ENCODE results near the gene SPIB.

The SPIB gene

GRCh38 chr19:50392759-50393158 is 26.0 kb upstream of the SPIB start:
- no peak for DNase-seq (ENCODE audit: low read depth)

DNA sequence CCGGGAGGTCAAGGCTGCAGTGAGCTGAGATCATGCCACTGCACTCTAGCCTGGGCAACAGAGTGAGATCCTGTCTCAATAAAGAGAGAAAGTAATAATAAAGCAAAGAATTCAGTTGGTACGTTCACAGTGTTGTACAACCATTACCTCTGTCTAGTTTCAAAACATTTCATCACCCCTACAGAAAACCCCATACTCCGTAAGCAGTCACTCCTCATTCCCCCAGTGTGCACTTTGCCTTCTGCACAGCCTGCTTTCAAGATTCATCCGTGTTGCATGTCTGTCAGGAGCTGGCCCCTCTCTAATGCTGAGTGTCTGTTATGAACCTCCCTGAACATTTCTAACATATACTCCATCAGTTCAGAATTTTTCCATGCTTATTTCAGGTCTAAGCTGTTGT is 25.1 kb upstream of the SPIB start:
- no peak for DNase-seq (ENCODE audit: low read depth)

- DNase-seq (ENCODE audit: low read depth), result no peak
These were observed 24.7 kb upstream of the SPIB start for GRCh38 chr19:50394017-50394416.

- DNase-seq (ENCODE audit: low read depth), result no peak
These were observed 19.9 kb upstream of the SPIB start for GRCh38 chr19:50398675-50399367.

GRCh38 chr19:50399368-50399745 is 19.4 kb upstream of the SPIB start:
- DNase-seq (ENCODE audit: low read depth), result no peak

DNA sequence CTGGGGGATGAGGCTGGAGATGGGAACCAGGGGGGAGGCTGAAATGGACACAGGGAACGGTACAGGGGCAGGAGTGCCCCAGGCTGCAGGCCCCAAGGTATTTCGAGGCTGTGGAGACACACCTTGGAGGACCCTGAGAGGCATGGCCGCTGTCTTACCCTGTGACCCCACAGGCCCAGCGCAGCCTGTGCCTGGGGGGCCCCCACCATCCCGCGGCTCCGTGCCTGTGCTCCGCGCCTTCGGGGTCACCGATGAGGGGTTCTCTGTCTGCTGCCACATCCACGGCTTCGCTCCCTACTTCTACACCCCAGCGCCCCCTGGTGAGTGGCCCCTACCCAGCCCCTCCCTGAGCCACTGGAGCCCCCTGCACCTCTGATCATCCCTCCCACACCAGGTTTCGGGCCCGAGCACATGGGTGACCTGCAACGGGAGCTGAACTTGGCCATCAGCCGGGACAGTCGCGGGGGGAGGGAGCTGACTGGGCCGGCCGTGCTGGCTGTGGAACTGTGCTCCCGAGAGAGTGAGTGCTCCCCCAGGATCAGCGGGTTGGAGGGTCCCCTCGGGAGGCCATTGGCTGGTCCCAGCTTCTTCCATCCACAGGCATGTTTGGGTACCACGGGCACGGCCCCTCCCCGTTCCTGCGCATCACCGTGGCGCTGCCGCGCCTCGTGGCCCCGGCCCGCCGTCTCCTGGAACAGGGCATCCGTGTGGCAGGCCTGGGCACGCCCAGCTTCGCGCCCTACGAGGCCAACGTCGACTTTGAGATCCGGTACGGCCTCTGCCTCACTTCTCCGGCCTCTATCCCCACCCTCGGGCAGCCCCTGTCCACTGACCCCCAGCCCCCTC is 16.9 kb upstream of the SPIB start:
- no peak for DNase-seq (ENCODE audit: low read depth)

GRCh38 chr19:50402544-50403301 is 16.0 kb upstream of the SPIB start:
- no peak for DNase-seq (ENCODE audit: low read depth)

DNA sequence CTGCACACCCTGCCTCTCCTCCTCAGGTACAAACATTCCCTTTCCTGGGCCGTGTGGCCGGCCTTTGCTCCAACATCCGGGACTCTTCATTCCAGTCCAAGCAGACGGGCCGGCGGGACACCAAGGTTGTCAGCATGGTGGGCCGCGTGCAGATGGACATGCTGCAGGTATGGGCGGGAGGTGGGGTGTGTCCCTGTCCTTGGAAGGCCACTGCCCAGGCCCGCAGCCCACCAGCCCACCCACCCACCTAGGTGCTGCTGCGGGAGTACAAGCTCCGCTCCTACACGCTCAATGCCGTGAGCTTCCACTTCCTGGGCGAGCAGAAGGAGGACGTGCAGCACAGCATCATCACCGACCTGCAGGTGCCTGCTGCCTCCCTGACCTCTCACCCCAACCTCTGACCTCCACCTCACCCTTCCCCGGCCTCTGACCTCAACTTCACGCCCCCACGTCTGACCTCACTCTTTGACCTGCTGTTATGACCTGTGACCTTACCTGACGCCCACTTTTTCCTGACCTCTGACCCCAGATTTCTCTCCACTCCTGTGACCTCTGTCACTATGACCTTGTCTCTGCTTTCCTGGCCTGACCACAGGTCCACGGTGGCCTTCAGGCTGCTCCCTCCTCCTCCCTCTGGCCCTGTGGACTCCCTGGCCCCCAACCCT is 12.4 kb upstream of the SPIB start:
- DNase-seq (ENCODE audit: low read depth), result no peak

- DNase-seq (ENCODE audit: low read depth), result no peak
These were observed 11.9 kb upstream of the SPIB start for GRCh38 chr19:50406829-50407228.

GRCh38 chr19:50409347-50409746 is 9.4 kb upstream of the SPIB start:
- no peak for DNase-seq (ENCODE audit: low read depth)

- no peak for DNase-seq (ENCODE audit: low read depth)
These were observed 8.6 kb upstream of the SPIB start for GRCh38 chr19:50410109-50410508.

DNA sequence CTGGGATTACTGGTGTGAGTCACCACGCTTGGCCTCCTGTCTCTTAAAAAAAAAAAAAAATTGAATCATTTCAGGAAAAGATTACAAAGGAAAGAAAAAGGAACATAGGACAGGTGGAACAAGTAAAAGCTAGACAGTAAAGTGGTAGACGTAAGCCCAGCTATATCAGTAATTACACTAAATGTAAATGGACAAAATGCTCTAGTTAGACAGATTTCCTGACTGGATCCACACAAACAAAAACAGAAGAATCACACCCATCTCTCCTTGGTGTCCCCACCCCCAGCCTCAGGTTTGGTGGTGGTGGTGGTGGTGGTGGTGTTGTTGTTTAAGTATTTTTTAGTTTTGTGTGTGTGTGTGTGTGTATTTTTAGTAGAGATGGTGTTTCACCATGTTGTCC is 6.3 kb upstream of the SPIB start:
- DNase-seq (ENCODE audit: low read depth), result no peak

DNA sequence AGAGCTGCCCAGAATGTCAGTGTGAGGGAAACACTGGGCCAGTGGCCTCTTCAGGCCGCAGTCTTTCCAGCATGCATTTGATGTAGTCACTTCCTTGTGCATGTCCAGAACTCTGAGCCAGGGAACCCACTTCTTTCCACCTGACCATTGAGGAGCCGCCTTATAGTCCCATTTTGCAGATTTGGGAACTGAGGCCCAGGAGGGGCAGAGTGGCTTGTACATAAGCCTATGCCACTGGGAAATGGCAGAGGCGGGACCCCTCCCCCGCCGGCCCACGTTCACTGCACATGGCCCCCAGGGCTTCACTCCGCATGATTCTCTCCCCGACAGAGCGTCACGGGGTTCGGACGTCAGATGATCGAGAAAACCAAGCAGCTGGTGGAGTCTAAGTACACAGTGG is 5.6 kb upstream of the SPIB start:
- no peak for DNase-seq (ENCODE audit: low read depth)

GRCh38 chr19:50413531-50413930 is 5.2 kb upstream of the SPIB start:
- no peak for DNase-seq (ENCODE audit: low read depth)

- DNase-seq (ENCODE audit: low read depth), result peak; percentile 59
These were observed 3.7 kb upstream of the SPIB start for GRCh38 chr19:50414864-50415660.

DNA sequence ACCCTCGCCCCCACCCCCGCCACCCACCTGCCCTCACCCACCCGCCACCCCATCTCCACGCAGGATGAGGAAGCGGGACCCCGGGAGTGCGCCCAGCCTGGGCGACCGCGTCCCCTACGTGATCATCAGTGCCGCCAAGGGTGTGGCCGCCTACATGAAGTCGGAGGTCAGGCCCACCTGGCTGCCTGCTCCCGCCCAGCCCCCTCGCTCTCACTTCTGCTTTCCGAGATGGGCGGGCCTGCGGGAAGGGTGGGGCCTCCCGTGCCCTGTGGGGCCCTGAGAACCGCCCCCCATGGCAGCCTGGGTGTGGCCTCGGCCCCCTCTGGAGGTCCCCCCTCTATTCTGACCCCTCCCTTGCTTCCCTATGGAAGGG is 3.1 kb upstream of the SPIB start:
- DNase-seq (ENCODE audit: low read depth), result no peak

GRCh38 chr19:50416034-50416977 is 2.4 kb upstream of the SPIB start:
- no peak for DNase-seq (ENCODE audit: low read depth)

DNA sequence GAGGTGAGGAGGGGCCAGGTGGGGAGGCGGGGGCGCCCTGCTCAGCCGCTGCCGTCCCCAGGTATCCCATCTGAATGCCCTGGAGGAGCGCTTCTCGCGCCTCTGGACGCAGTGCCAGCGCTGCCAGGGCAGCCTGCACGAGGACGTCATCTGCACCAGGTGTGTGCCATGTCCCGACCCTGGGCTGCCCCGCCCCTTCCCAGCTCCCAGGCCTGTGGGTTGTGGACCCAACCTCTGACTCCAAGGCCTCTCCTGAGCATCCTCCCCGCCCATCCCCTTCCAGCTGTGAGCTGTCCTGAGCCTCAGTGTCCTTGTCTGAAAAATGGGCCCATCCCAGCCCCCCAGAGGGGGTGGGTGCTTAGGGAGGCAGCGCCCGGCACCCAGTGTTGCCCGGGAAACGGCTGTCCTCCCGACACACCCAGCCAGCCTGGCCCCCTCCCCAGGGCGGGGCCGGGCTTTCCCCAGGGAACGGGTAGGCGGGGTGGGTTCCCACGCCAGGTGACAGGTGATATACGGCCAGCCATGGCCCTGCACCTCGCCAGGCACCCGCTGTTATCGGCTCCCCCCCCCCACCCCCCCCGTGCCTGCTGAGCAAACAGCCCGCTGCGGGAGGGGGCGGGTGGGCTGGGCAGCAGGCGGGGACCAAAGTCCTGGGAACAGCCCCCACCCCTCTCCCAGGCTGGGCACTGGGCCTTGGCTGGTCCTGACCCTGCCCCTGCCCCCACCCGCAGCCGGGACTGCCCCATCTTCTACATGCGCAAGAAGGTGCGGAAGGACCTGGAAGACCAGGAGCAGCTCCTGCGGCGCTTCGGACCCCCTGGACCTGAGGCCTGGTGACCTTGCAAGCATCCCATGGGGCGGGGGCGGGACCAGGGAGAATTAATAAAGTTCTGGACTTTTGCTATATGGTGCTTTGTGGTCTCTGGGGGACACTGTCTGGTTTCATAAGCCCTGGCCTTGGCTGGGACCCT is 1.3 kb upstream of the SPIB start:
- no peak for DNase-seq (ENCODE audit: low read depth)

- no peak for DNase-seq (ENCODE audit: low read depth)
These were observed 363 bp downstream of the SPIB start for GRCh38 chr19:50419022-50419579.

Data from stimulated activated CD8-positive, alpha-beta memory T cell treated with anti-CD3 and anti-CD28 coated beads, Interleukin-12 subunit alpha, Interleukin-12 subunit beta, amount 100 ng/mL, for 4 hours (primary cell).